GM18951 (cell line): ENCODE results near the gene SDK2.
"Not testable (repeated sequence)": the region's sequence is repeated elsewhere in the genome, so short reads cannot be mapped to it uniquely, and the experiment has no call there.

ENCODE experiments used
- POLR2A ChIP-seq: IDR thresholded peaks from 4 replicates; pipeline ENCODE4 v1.6.1; 2011; ENCODE audit warnings: mild to moderate bottlenecking; ENCODE audit not compliant: insufficient read length, insufficient read depth; ENCODE audit errors: extremely low read depth
- in situ Hi-C: fragments of 300-500 bp; cut with MboI; formaldehyde crosslinking; loops from one replicate; pipeline ENCODE4 v1.12.0; 2022; ENCODE audit warnings: low sequenced_read_pairs, mixed read lengths, inconsistent platforms; ENCODE audit not compliant: unreplicated experiment

The SDK2 gene

GRCh38 chr17:73340093-73340596 is 304.1 kb downstream of the SDK2 start:
- TF ChIP-seq POLR2A, result no peak
- in situ Hi-C loops, result no loop called here

DNA sequence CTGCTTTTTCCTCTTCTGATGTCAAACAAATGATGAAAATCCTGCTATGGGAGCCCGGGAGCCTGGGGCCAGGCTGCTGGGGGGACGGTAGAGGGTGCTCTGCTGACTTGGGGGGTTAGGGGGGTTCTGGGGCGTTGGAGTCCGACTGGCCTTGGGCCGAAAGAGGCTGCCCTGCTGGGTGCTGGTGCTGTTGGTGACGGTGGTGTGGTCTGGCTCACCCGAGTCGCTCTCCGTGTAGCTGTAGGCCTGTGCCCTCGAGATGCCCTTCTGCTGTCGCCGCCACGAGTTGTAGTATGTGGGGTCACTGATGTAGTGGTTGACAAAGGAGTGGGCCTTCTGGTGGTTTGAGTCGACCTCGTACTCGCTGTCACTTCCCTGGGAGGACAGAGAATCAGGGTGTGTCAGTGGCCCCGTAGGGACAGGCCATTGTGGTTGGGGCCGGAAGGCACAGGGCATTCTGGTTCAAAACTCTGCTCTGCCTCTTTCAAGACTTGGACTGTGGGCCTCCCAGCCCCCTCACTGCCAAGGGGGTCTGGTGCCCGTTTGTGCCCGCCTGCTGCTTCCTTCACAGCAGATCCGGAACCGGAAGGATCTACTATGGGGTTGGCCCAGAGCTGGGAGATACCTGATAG is 305.6 kb downstream of the SDK2 start:
- TF ChIP-seq POLR2A, result no peak
- in situ Hi-C loops, result no loop called here

GRCh38 chr17:73338050-73338521 is 306.2 kb downstream of the SDK2 start:
- TF ChIP-seq POLR2A, result no peak
- in situ Hi-C loops, result no loop called here

DNA sequence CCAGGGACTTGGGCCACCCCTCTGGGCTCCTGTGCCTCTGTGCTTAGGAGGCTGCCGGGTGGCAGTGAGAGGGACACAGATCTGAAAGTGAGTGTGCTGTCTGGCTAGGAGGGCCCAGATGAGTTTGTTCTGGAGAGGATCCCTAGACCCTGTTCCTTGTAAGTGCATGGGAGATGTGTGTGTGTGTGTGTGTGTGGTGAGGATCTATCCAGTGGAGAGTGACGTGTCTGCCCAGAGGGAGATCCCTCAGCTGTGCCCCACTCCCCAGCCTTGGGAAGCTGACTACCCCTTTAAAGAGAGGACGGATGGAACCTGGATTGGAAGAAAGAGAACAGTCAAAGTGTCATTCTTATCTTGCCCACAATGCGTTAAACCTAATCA is 306.9 kb downstream of the SDK2 start:
- TF ChIP-seq POLR2A, result no peak

GRCh38 chr17:73336408-73337329 is 307.6 kb downstream of the SDK2 start:
- in situ Hi-C loops, result no loop called here
- no peak for TF ChIP-seq POLR2A

More for the DNA sequence above, 306.9 kb downstream of the SDK2 start:
- in situ Hi-C loops, result no loop called here

GRCh38 chr17:73335591-73336407 is 308.4 kb downstream of the SDK2 start:
- TF ChIP-seq POLR2A, result no peak

GRCh38 chr17:73334771-73335513 is 309.3 kb downstream of the SDK2 start:
- TF ChIP-seq POLR2A, result no peak
- in situ Hi-C loops, result no loop called here

More at GRCh38 chr17:73335591-73336407, 308.4 kb downstream of the SDK2 start:
- in situ Hi-C loops, result no loop called here

- in situ Hi-C loops, result not testable (repeated sequence)
These were observed 310.8 kb downstream of the SDK2 start for GRCh38 chr17:73333445-73333844.

- TF ChIP-seq POLR2A, result no peak
- in situ Hi-C loops, result no loop called here
These were observed 313.2 kb downstream of the SDK2 start for GRCh38 chr17:73331060-73331459.

DNA sequence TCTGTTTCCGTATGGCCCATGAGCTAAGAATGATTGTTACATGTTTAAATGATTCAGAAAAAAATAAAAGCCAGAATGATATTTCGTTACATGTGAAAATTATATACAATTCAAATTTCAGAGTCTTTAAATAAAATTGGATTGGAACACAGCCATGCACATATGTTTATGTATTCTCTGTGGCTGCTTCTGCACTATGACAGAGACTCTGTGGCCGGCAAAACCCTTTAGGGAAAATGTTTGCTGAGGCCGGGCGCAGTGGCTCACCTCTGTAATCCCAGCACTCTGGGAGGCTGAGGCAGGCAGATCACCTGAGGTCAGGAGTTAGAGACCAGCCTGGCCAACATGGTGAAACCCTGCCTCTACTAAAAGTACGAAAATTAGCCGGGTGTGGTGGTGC is 316.6 kb downstream of the SDK2 start:
- TF ChIP-seq POLR2A, result no peak
- in situ Hi-C loops, result no loop called here

GRCh38 chr17:73325527-73325842 is 318.8 kb downstream of the SDK2 start:
- in situ Hi-C loops, result no loop called here
- TF ChIP-seq POLR2A, result no peak

DNA sequence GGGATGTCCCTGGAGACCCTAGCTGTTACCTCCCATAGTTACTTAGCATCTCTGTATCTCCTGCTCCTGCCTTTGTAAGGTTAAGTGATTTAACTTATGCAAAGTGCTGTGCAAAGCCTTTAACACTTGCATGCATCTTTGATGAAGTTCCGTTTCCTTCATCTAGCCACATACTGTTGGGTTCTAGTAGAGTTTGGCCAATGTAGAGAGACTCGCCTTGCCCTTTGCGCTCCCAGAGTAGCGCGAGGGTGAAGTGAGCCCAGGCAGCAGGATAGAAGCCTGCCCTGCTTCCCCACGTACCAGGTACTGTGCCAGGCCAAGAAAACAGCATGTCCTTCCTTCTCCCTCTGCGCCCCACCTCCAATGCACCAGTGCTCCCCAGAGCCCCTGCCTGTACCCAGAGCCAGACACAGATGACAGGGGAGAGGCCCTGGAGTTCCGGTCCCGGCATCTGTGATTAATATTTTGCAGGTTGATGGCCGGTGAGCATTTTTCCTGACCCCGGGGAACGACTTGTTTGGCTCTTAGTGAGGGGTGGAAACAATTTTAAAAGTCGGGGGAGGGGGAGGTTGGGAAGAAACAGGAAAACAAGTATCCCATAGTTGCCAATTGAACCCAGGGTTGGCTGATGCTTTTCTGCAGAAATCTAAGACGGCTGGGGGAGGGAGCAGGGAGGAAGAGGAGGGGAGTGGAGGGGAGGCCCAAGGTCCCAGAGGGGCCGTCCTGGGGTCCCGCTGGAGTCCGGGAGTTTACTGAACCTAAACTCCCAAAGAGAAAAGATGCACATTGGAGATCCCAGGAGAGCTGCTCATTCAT is 319.3 kb downstream of the SDK2 start:
- no peak for TF ChIP-seq POLR2A
- in situ Hi-C loops, result no loop called here
